Osteocyte (in vitro differentiated cells): Measurements from ENCODE around the gene UBE2U. TPM values are rescaled to one million over a fixed set of nuclear protein-coding genes. Genes with fewer than 3 reads are reported as not detected.

Experiments used
- DNase-seq: peaks from one replicate; pipeline ENCODE4 v3.0.0; 2021; ENCODE audit warnings: mixed read lengths; ENCODE audit not compliant: unreplicated experiment; ENCODE audit errors: extremely low spot score
- H3K27ac Mint-ChIP-seq: one replicate; pipeline ENCODE4 v1.8.0; 2021; ENCODE audit warnings: mild to moderate bottlenecking, mixed read lengths; ENCODE audit not compliant: unreplicated experiment
- H3K27me3 Mint-ChIP-seq: one replicate; pipeline ENCODE4 v1.8.0; 2021; ENCODE audit warnings: mixed read lengths; ENCODE audit not compliant: unreplicated experiment
- H3K36me3 Mint-ChIP-seq: one replicate; pipeline ENCODE4 v1.8.0; 2021; ENCODE audit warnings: mixed read lengths; ENCODE audit not compliant: unreplicated experiment
- H3K4me1 Mint-ChIP-seq: one replicate; pipeline ENCODE4 v1.8.0; 2021; ENCODE audit warnings: mixed read lengths; ENCODE audit not compliant: unreplicated experiment
- H3K4me3 Mint-ChIP-seq: one replicate; pipeline ENCODE4 v1.8.0; 2021; ENCODE audit warnings: mild to moderate bottlenecking, moderate library complexity, mixed read lengths; ENCODE audit not compliant: unreplicated experiment
- H3K9me3 Mint-ChIP-seq: one replicate; pipeline ENCODE4 v1.8.0; 2021; ENCODE audit warnings: mixed read lengths; ENCODE audit not compliant: unreplicated experiment
- CTCF ChIP-seq: fragments of 200-600 bp; sonication (generic); IDR thresholded peaks from 2 replicates; pipeline ENCODE4 v1.5.0; 2021; ENCODE audit warnings: antibody characterized with exemption, mild to moderate bottlenecking, moderate library complexity
- total RNA-seq: library from RNA; stranded (reverse); gene quantifications from 2 replicates; pipeline ENCODE4 v1.2.1, GENCODE V29; 2021

The UBE2U gene
- total RNA-seq, 1 donor from 2014 or later = not detected

GRCh38 chr1:64228167-64228957 is 24.9 kb downstream of the UBE2U start:
- Mint-ChIP-seq H3K9me3 (no peaks in the 10 kb centered on the region), H3K4me1 (peaks cover 11% of the 10 kb centered on the region), H3K27me3 (peaks cover 2% of the 10 kb centered on the region), H3K36me3 (no peaks in the 10 kb centered on the region), H3K4me3 (no peak overlapping the region), H3K27ac (peak overlapping the region; percentile 38)
- no peak for TF ChIP-seq CTCF
- DNase-seq = no peak

DNA sequence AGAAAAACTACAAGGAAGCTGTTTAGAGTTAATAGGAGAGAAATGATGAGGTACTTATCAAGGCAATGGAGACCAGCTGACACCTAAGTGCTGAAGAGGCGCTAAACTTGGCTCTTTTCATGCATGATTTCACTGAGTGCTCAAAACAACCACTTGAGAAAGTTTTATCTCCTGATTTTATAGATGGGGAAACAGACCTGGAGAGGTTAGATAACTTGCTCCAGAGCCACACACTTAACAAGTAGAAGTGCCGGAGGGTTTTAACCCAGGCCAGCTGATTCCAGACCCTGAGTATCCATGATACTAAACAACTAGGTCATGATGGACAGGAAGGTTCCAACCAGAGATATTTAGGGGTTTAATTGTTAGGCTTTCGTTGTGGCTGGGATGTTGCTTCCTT is 25.9 kb downstream of the UBE2U start:
- H3K9me3 Mint-ChIP-seq = no peaks in the 10 kb centered on the region
- no peak for DNase-seq
- H3K4me3 Mint-ChIP-seq = no peak overlapping the region
- no peak for TF ChIP-seq CTCF
- H3K27ac Mint-ChIP-seq = no peak overlapping the region
- H3K27me3 Mint-ChIP-seq = peaks cover 9% of the 10 kb centered on the region
- H3K4me1 Mint-ChIP-seq = peaks cover 5% of the 10 kb centered on the region
- H3K36me3 Mint-ChIP-seq = no peaks in the 10 kb centered on the region

DNA sequence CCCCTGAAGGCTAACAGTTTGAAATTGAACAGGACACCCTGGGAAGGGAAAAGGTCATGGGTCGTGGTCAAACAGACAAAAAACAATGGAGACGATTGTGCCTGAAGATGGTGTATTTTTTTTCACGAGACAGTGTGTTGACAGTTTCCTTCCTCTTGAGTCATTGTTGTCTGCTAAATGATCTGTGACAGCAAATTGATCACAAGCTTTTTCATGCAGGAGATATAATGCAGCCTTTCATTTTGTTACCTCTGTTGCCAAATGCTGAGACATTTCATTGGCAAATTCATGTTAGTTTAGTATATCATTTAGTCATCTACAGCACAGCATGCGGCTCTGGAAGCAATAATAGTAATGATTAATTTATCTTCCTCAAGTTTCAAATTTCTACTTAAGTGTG is 27.7 kb downstream of the UBE2U start:
- TF ChIP-seq CTCF = no peak
- no peak overlapping the region for H3K4me3 Mint-ChIP-seq
- no peak for DNase-seq
- no peaks in the 10 kb centered on the region for H3K36me3 Mint-ChIP-seq
- no peaks in the 10 kb centered on the region for H3K9me3 Mint-ChIP-seq
- peaks cover 5% of the 10 kb centered on the region for H3K4me1 Mint-ChIP-seq
- H3K27ac Mint-ChIP-seq = no peak overlapping the region
- peaks cover 9% of the 10 kb centered on the region for H3K27me3 Mint-ChIP-seq

DNA sequence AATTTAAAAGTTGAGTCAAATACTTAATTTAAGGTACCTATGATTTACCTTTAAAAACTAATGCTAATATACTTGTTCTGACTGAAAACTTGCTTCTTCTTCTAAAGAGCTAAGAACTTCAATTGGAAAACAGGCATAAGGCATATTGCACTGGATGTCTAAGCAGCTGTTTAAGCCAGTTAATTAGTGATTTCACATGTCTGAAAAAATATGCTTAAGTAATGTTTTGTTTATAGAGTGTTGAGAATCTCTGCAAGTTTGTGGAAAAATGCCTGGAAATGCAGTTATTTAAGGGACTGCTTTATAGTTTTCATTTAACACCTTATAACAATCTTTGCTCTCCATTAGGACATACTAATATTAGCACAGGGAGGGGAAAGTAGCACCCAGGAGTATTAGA is 28.2 kb downstream of the UBE2U start:
- H3K27me3 Mint-ChIP-seq = peaks cover 9% of the 10 kb centered on the region
- H3K27ac Mint-ChIP-seq = no peak overlapping the region
- no peak for DNase-seq

More for the DNA sequence above, 28.2 kb downstream of the UBE2U start:
- no peaks in the 10 kb centered on the region for H3K36me3 Mint-ChIP-seq
- TF ChIP-seq CTCF = no peak
- peaks cover 5% of the 10 kb centered on the region for H3K4me1 Mint-ChIP-seq
- no peaks in the 10 kb centered on the region for H3K9me3 Mint-ChIP-seq
- no peak overlapping the region for H3K4me3 Mint-ChIP-seq
